ENCODE data around the gene YTHDF1. TPM values are rescaled to one million over a fixed set of nuclear protein-coding genes. Genes with fewer than 3 reads are reported as not detected.

The YTHDF1 gene
- polyA plus RNA-seq, 4 donors, result 20.3 to 37.9 (median 22.9) TPM

DNA sequence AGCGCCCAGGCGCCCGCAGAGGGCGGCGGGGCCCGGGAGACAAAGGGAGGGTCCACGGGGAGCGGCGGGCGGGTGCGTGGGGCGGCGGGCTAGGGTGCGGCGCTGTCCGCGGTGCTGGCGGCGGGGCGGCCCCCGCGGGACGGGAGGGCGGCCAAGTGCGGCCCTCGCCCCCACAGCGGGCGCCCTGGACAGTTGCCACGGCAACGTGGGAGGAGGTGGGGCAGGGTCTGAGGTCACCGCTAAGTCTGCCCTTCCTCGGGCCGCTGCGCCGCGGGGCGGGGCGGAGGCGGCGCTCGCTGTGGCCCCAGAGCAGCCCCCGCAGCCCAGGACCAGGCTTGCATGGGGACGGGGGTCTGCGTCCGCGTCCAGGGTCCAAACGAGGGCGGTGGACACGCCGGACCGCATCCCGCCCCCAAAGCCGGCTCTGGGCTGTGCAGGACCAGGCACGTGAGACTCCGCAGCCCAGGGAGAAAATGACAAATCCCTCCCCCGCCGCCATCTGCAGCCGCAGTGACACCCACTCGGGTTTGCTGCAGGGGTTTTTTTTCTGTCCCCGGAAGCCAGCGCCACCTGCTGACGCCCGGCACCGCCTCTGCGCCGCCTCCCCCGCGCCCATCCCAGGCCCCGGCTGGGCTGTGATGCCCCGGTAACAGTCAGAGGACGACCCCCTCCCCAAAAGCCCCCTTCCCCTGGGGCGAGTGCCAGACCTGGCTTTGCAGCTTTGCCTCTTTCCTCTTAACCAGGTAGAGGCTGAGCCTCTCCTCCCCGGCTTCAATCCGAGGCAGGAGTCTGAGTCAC is 36.8 kb downstream of the YTHDF1 start:
- Histone ChIP-seq H3K4me1 (ENCODE audit: control insufficient read depth in 3 of 3, insufficient read depth in 2 of 3, low read depth in 1 of 3, low read length in 2 of 3) (peaks cover 0 to 5% (median 0%) of the 10 kb centered on the region in 3 donors), H3K27ac (ENCODE audit: low read depth in 1 of 3, low read length in 2 of 3) (no peak overlapping the region), H3K27me3 (ENCODE audit: control insufficient read depth in 3 of 3, insufficient read depth in 3 of 3, low read length in 3 of 3) (peaks cover 36 to 58% (median 42%) of the 10 kb centered on the region in 3 donors), H3K4me3 (ENCODE audit: low read depth in 1 of 3, low read length in 3 of 3) (peak overlapping the region in 1 of 3 donors; percentile 5), H3K36me3 (ENCODE audit: control insufficient read depth in 3 of 3, insufficient read depth in 2 of 3, low read depth in 1 of 3, low read length in 3 of 3) (no peaks in the 10 kb centered on the region), H3K9me3 (ENCODE audit: control insufficient read depth in 2 of 2, insufficient read depth in 1 of 2, low read depth in 1 of 2, low read length in 1 of 2) (no peaks in the 10 kb centered on the region)
- FAIRE-seq (no peak), DNase-seq (peak; percentile 8 to 40)
- WGBS, 3 donors, result 1 to 2% (median 1%) methylated on average over 32 to 74 of the region's 74 CpGs

DNA sequence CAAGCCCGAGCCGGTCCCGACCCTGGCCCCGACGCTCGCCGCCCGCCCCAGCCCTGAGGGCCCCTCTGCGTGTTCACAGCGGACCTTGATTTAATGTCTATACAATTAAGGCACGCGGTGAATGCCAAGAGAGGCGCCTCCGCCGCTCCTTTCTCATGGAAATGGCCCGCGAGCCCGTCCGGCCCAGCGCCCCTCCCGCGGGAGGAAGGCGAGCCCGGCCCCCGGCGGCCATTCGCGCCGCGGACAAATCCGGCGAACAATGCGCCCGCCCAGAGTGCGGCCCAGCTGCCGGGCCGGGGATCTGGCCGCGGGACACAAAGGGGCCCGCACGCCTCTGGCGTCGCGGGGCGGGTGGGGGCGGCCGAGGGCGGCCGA is 37.5 kb downstream of the YTHDF1 start:
- FAIRE-seq, result no peak
- H3K36me3 ChIP-seq (ENCODE audit: control insufficient read depth in 3 of 3, insufficient read depth in 2 of 3, low read depth in 1 of 3, low read length in 3 of 3), result no peaks in the 10 kb centered on the region
- 1 to 3% (median 1%) methylated on average over 33 to 49 of the region's 49 CpGs for WGBS, 3 donors
- no peak for DNase-seq
- no peak overlapping the region for H3K4me3 ChIP-seq (ENCODE audit: low read depth in 1 of 3, low read length in 3 of 3)
- H3K9me3 ChIP-seq (ENCODE audit: control insufficient read depth in 2 of 2, insufficient read depth in 1 of 2, low read depth in 1 of 2, low read length in 1 of 2), result no peaks in the 10 kb centered on the region
- H3K27me3 ChIP-seq (ENCODE audit: control insufficient read depth in 3 of 3, insufficient read depth in 3 of 3, low read length in 3 of 3), result peaks cover 40 to 65% (median 45%) of the 10 kb centered on the region in 3 donors
- no peak overlapping the region for H3K27ac ChIP-seq (ENCODE audit: low read depth in 1 of 3, low read length in 2 of 3)
- peaks cover 0 to 5% (median 2%) of the 10 kb centered on the region in 3 donors for H3K4me1 ChIP-seq (ENCODE audit: control insufficient read depth in 3 of 3, insufficient read depth in 2 of 3, low read depth in 1 of 3, low read length in 2 of 3)

DNA sequence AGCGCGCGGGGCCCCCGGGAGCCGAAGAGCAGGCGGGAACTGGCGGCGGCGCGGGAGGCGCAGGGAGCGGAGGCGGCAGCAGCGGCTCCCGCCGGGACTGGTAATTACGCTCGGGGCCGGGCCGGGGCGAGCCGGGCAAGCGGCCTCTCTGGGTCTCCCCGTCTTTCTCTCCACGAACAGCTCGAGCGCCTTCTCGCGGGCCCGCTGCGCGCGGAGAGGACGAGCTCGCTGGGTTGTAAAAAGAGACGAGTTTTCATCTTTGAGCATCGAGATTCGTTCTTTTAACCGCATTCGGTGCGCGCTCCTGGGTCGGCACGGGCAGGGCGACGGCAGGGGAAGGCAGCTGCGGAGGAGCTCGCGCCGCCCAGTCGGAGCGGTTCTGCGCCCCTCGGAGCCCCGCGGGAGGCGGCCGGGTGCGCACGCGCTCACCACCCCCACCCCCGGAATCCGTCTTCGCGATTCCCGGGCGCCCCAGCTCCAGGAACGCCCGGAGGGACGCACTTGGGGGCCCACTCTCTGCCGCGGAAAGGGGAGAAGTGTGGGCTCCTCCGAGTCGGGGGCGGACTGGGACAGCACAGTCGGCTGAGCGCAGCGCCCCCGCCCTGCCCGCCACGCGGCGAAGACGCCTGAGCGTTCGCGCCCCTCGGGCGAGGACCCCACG is 38.0 kb downstream of the YTHDF1 start:
- Histone ChIP-seq H3K4me1 (ENCODE audit: control insufficient read depth in 3 of 3, insufficient read depth in 2 of 3, low read depth in 1 of 3, low read length in 2 of 3) (peaks cover 0 to 5% (median 4%) of the 10 kb centered on the region in 3 donors), H3K9me3 (ENCODE audit: control insufficient read depth in 2 of 2, insufficient read depth in 1 of 2, low read depth in 1 of 2, low read length in 1 of 2) (no peaks in the 10 kb centered on the region), H3K27ac (ENCODE audit: low read depth in 1 of 3, low read length in 2 of 3) (no peak overlapping the region), H3K4me3 (ENCODE audit: low read depth in 1 of 3, low read length in 3 of 3) (no peak overlapping the region), H3K36me3 (ENCODE audit: control insufficient read depth in 3 of 3, insufficient read depth in 2 of 3, low read depth in 1 of 3, low read length in 3 of 3) (no peaks in the 10 kb centered on the region), H3K27me3 (ENCODE audit: control insufficient read depth in 3 of 3, insufficient read depth in 3 of 3, low read length in 3 of 3) (peaks cover 41 to 66% (median 49%) of the 10 kb centered on the region in 3 donors)
- WGBS, 3 donors, result 2 to 5% (median 3%) methylated on average over 74 to 90 of the region's 90 CpGs
- peak in 1 of 2 donors; percentile 7 for DNase-seq
- no peak for FAIRE-seq

DNA sequence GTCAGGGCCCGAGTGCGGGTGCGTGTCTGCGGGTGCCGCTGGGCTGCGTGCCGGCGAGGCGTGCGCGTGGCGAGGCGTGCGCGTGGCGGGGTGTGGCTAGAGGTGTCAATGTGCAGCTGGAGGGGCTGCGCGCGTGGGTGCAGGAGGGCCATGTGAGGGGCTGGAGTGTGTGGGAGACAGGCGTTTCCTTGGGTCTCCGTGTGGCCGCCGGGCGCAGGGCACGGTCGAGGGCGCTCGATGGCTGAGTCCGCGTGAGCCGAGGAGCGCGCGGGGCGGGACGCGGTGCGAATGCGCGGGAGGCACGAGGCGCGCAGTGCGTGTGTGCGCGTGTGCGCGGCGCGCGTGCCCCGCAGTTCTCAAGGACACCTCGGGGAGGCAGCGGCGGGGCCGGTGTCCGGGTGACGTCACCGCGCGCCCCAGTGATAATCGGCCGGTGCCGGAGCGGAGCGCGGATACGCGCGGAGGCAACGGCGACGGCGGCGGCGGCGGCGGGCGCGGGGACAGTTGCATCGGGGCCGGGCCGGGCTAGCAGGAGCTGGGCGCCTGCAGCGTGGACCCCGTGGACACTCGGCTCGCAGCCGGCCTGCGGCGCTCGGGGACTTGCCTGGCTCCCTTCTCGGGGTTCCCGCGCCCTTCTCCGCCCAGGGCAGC is 38.7 kb downstream of the YTHDF1 start:
- 3 to 7% (median 4%) methylated on average over 46 to 96 of the region's 96 CpGs for WGBS, 3 donors
- FAIRE-seq (no peak), DNase-seq (peak in 1 of 2 donors; percentile 39)
- no peak overlapping the region for H3K4me3 ChIP-seq (ENCODE audit: low read depth in 1 of 3, low read length in 3 of 3)
- peaks cover 41 to 72% (median 52%) of the 10 kb centered on the region in 3 donors for H3K27me3 ChIP-seq (ENCODE audit: control insufficient read depth in 3 of 3, insufficient read depth in 3 of 3, low read length in 3 of 3)
- no peak overlapping the region for H3K27ac ChIP-seq (ENCODE audit: low read depth in 1 of 3, low read length in 2 of 3)
- no peaks in the 10 kb centered on the region for H3K36me3 ChIP-seq (ENCODE audit: control insufficient read depth in 3 of 3, insufficient read depth in 2 of 3, low read depth in 1 of 3, low read length in 3 of 3)
- no peaks in the 10 kb centered on the region for H3K9me3 ChIP-seq (ENCODE audit: control insufficient read depth in 2 of 2, insufficient read depth in 1 of 2, low read depth in 1 of 2, low read length in 1 of 2)
- H3K4me1 ChIP-seq (ENCODE audit: control insufficient read depth in 3 of 3, insufficient read depth in 2 of 3, low read depth in 1 of 3, low read length in 2 of 3), result peaks cover 0 to 5% (median 4%) of the 10 kb centered on the region in 3 donors

DNA sequence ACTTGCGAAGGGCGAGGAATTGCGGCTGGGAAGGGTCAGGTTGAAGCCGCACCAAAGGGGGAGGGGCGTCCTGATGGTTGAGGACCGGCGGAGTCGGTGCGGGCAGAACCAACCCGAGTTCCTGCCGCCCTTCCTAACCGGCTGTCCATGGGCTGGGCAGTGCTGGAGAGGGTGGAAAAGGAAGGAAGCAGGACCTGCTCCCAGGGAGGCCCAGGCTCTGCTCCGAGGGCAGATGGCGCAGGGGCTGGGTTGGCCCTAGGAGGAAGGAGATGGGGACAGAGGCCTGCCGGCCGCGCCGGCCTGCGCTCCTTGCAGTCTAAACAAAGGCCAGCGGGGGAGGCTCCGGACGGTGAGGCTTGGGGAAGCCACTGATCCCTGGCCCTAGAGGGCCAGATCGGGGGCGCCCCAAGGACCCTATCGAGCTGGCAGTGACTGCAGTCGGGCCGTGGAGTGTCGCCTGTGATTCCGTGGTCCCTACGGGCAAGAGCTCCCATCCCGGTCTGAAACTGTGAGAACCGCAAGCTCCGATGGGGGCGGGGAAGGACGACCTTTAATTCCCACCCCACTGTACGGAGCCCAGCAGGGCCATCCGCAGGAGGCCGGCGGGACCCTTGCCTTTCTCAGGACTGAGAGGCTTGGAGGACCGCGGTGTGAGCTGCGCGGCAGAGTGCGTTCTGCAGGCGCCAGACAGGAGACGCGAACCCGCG is 39.4 kb downstream of the YTHDF1 start:
- Histone ChIP-seq H3K9me3 (ENCODE audit: control insufficient read depth in 2 of 2, insufficient read depth in 1 of 2, low read depth in 1 of 2, low read length in 1 of 2) (no peaks in the 10 kb centered on the region), H3K27ac (ENCODE audit: low read depth in 1 of 3, low read length in 2 of 3) (no peak overlapping the region), H3K4me1 (ENCODE audit: control insufficient read depth in 3 of 3, insufficient read depth in 2 of 3, low read depth in 1 of 3, low read length in 2 of 3) (peaks cover 0 to 5% (median 4%) of the 10 kb centered on the region in 3 donors), H3K4me3 (ENCODE audit: low read depth in 1 of 3, low read length in 3 of 3) (no peak overlapping the region), H3K36me3 (ENCODE audit: control insufficient read depth in 3 of 3, insufficient read depth in 2 of 3, low read depth in 1 of 3, low read length in 3 of 3) (no peaks in the 10 kb centered on the region), H3K27me3 (ENCODE audit: control insufficient read depth in 3 of 3, insufficient read depth in 3 of 3, low read length in 3 of 3) (peaks cover 41 to 78% (median 52%) of the 10 kb centered on the region in 3 donors)
- FAIRE-seq (no peak), DNase-seq (peak in 1 of 2 donors; percentile 12)
- 7 to 16% (median 9%) methylated on average over 40 to 49 of the region's 49 CpGs for WGBS, 3 donors

DNA sequence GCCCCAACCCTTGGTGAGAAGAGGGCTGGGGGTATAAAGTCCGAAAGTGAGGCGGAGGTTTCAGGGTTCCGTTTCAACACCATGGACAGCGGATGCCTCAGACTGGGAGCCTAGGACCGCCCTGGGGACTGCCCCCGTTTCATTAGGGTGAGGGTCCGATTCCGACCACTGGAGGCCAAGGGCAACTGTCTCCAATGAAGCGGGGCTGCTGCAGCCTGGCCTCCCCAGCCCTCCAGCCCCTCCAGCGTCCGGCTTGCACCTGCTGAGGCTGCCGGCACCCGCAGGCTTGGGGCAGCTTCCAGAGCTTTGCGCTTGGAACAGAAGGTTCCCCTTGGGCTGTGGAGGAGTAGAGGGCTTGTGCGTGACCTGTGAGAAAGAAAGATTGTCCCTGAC is 39.9 kb downstream of the YTHDF1 start:
- WGBS, 3 donors, result 1 to 8% (median 4%) methylated on average over 15 of the region's 15 CpGs
- DNase-seq (peak in 1 of 2 donors; percentile 31), FAIRE-seq (no peak)
- Histone ChIP-seq H3K27ac (ENCODE audit: low read depth in 1 of 3, low read length in 2 of 3) (no peak overlapping the region), H3K4me1 (ENCODE audit: control insufficient read depth in 3 of 3, insufficient read depth in 2 of 3, low read depth in 1 of 3, low read length in 2 of 3) (peaks cover 0 to 5% (median 4%) of the 10 kb centered on the region in 3 donors), H3K27me3 (ENCODE audit: control insufficient read depth in 3 of 3, insufficient read depth in 3 of 3, low read length in 3 of 3) (peaks cover 41 to 78% (median 52%) of the 10 kb centered on the region in 3 donors), H3K9me3 (ENCODE audit: control insufficient read depth in 2 of 2, insufficient read depth in 1 of 2, low read depth in 1 of 2, low read length in 1 of 2) (no peaks in the 10 kb centered on the region), H3K4me3 (ENCODE audit: low read depth in 1 of 3, low read length in 3 of 3) (no peak overlapping the region), H3K36me3 (ENCODE audit: control insufficient read depth in 3 of 3, insufficient read depth in 2 of 3, low read depth in 1 of 3, low read length in 3 of 3) (no peaks in the 10 kb centered on the region)

DNA sequence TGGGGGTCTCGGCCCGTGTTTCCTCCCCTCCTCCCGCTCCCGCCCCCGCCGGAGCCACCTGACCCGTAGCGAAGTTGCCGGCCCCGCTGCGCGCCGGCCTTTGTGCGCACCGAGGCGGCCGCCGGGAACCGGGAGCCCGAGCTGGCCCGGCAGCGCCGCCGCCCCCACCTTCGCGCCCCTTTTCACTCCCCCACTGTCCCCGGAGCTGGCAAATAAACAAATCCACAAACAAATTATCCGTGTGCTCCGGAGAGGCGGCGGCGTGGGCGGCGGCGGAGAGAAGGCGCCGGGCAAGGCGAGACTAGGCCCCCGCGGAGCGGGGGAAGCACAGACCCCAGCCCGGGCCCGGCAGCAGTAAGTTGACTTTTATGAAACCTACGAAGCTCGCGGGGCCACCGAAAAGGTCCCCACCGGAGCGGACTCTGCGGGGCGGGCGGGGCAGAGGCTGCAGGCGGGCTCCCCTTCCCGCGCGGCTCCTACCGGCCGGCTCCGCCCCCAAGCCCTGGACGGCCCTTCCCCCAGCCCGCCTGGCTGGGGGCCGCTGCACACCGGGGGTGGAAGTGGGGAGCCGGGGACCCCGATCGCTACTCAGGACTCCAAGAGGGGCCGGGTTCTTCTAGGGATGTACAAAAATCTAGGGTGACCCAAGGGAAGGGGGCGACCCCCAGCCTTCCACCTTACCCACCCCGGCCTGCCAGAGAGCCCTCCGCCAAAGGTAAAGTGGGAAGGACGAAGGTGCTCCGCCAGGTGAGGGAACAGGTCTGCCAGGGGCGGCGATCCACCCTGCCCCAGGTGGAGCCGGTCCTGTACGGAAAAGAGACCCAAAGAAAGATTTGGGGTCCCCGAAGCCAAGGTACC is 40.7 kb downstream of the YTHDF1 start:
- DNase-seq, result no peak
- 4 to 10% (median 6%) methylated on average over 47 to 77 of the region's 77 CpGs for whole genome bisulfite sequencing, 3 donors

More for the DNA sequence above, 40.7 kb downstream of the YTHDF1 start:
- peaks cover 0 to 5% (median 4%) of the 10 kb centered on the region in 3 donors for H3K4me1 ChIP-seq (ENCODE audit: control insufficient read depth in 3 of 3, insufficient read depth in 2 of 3, low read depth in 1 of 3, low read length in 2 of 3)
- H3K27me3 ChIP-seq (ENCODE audit: control insufficient read depth in 3 of 3, insufficient read depth in 3 of 3, low read length in 3 of 3), result peaks cover 36 to 74% (median 52%) of the 10 kb centered on the region in 3 donors
- H3K27ac ChIP-seq (ENCODE audit: low read depth in 1 of 3, low read length in 2 of 3), result no peak overlapping the region
- H3K4me3 ChIP-seq (ENCODE audit: low read depth in 1 of 3, low read length in 3 of 3), result no peak overlapping the region
- H3K9me3 ChIP-seq (ENCODE audit: control insufficient read depth in 2 of 2, insufficient read depth in 1 of 2, low read depth in 1 of 2, low read length in 1 of 2), result no peaks in the 10 kb centered on the region
- no peaks in the 10 kb centered on the region for H3K36me3 ChIP-seq (ENCODE audit: control insufficient read depth in 3 of 3, insufficient read depth in 2 of 3, low read depth in 1 of 3, low read length in 3 of 3)
- no peak for FAIRE-seq

All from small intestine (tissue), 7 donors.